Measurements from ENCODE around the gene MORN1. TPM values are rescaled to one million over a fixed set of nuclear protein-coding genes. Genes with fewer than 3 reads are reported as not detected.

Gene MORN1
- total RNA-seq, 4 donors from 2014 or later, result 2.8 to 9.6 (median 4.3) TPM

DNA sequence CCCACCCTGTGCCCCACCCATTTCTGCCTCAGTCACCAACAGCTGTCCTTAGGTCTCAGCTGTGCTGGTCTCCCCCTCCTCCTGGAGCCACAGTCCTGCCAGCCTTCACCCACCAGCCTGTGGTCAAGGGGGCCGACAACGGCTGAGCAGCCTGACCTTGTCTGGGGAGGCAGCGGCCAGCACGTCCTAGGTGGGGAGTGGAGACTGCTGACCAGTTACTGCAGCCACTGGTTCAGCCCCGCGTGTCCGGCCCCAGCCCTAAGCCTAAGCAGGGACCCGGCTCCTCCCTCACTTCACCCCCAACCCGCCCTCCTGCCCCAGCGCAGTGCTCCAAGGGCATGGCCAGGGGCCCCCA lies 79.2 kb downstream of the MORN1 start:
- TF ChIP-seq, protein P1, sequence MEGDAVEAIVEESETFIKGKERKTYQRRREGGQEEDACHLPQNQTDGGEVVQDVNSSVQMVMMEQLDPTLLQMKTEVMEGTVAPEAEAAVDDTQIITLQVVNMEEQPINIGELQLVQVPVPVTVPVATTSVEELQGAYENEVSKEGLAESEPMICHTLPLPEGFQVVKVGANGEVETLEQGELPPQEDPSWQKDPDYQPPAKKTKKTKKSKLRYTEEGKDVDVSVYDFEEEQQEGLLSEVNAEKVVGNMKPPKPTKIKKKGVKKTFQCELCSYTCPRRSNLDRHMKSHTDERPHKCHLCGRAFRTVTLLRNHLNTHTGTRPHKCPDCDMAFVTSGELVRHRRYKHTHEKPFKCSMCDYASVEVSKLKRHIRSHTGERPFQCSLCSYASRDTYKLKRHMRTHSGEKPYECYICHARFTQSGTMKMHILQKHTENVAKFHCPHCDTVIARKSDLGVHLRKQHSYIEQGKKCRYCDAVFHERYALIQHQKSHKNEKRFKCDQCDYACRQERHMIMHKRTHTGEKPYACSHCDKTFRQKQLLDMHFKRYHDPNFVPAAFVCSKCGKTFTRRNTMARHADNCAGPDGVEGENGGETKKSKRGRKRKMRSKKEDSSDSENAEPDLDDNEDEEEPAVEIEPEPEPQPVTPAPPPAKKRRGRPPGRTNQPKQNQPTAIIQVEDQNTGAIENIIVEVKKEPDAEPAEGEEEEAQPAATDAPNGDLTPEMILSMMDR (IDR thresholded peaks at IDR 0.05; ENCODE audit: low read depth), result no peak

- TF ChIP-seq, protein P1 (IDR thresholded peaks at IDR 0.05; ENCODE audit: low read depth), result no peak
These were observed 79.9 kb downstream of the MORN1 start for GRCh38 chr1:2311184-2312032.

DNA sequence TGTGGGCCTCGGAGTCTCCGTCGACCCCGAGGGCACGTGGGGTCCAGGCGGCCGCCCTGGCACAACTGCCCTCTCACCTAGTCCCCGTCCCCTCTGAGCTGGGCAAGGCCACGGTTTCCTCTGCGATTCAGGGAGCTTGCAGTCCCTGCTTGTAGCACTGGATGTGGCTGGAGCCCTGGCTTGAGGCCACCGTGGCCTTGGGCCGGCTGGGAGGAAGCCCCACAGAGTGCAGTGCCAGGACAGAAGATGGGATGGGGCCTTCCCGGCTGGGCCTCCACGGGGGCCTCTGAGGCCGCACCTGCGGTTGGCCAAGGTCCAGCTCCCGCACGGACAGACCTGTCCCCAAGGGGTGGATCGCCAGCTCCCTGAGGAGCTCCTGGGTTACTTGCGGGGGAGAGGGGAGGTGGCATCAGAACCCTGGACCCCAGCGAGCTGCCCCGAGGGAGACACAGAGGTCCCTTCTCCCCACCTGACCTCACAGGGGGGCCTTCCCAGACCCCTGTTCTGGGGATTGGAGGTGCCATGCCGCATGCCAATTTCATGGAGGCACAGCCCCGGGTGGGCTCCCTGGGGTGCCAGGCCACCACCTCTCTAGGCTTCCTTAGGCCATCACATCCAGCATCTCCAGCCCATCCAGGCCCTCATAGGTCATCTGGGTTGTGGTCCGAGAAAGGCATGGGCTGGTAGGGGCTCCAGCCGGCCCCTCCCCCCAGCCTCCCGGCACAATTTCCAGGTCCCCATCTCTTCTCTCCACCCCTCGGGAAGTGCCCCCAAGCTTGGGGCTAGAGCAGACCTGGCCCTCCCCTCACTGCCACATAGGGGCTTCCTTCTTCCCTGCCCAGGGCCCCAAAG lies 80.8 kb downstream of the MORN1 start:
- TF ChIP-seq, protein P1 (IDR thresholded peaks at IDR 0.05; ENCODE audit: low read depth), result no peak

DNA sequence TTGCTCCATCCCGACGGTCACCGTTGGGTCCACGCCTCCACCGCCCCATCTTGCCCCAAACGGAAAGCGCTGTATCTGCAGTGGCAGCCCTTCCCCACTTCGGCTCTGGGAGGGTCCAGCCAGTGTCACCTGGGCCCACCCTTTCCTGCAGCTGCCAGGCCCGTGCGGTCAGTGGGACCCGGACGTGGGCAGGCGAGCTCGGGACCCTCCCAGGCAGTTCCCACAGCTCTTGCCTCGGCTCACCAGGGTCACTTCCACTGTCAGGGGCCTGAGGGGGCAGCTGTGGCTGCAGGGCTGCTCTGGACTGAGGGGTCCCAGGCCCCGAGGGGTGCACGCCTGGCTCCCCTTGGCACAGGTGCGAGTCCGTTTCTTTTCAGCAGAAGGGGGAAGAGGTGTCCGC lies 82.5 kb downstream of the MORN1 start:
- TF ChIP-seq, protein P1 (IDR thresholded peaks at IDR 0.05; ENCODE audit: low read depth), result no peak

GRCh38 chr1:2307972-2308371 lies 83.4 kb downstream of the MORN1 start:
- TF ChIP-seq, protein P1 (IDR thresholded peaks at IDR 0.05; ENCODE audit: low read depth), result no peak

DNA sequence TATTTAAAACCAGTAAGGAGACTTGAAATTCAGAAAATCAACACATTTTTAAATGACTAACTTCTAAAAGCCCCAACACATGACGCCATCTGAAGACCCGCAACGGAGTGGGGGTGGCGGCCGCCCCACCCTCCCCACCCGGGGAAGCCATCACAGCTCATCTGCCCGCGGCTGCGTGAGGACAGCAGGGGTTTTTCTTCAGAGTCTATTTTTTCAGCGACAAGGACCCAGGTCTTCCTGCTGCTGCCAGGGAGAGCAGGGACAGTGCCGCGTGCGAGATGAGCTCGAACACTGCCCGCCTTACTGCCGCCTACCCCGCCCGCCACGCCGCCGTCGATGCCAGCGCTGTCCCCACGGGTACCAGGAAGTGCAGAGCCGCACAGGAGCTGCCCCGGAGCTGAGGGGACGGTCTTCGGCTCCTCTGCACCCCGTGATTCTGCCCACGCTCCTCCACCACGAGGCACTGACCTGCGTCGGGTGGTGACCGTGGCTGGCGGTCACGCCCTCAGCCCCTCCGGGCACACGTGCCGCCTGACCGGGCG lies 84.2 kb downstream of the MORN1 start:
- TF ChIP-seq, protein P1 (IDR thresholded peaks at IDR 0.05; ENCODE audit: low read depth), result no peak

Data from subcutaneous adipose tissue (tissue), 4 donors.